IMR-90 (cell line): Measurements from ENCODE around the gene LY6G5C. TPM values are rescaled to one million over a fixed set of nuclear protein-coding genes. Genes with fewer than 3 reads are reported as not detected.

ENCODE experiments used
- ATAC-seq: fragments of 200-7000 bp; cut with Tn5 transposase; 2 replicates; pipeline ENCODE4 v1.9.1; 2020; ENCODE audit warnings: low read depth, mild to moderate bottlenecking, moderate library complexity
- BruUV-seq: library from RNA; stranded (reverse); fragments of 400-500 nt; replicated peaks from 2 replicates; lab custom pipeline; 2021; lab: Mats Ljungman, UMichigan
- CTCF ChIA-PET: fragments of 300-600 bp; formaldehyde crosslinking; extraction: SDS; loops from one replicate; lab custom pipeline; 2021; ENCODE audit warnings: antibody characterized with exemption; lab: Yijun Ruan, JAX
- POLR2A ChIA-PET: fragments of 300-600 bp; sonication (Branson Sonifier 250); formaldehyde crosslinking; loops from one replicate; lab custom pipeline; 2022; ENCODE audit warnings: antibody characterized with exemption; ENCODE audit not compliant: unreplicated experiment; lab: Charles Lee
- DNase-seq: peaks from one replicate; pipeline ENCODE4 v3.0.0; 2013
- H2AFZ ChIP-seq: replicated peaks from 2 replicates; pipeline ENCODE3; 2013; ENCODE audit warnings: low read length, mild to moderate bottlenecking; ENCODE audit not compliant: poor library complexity
- H2AK5ac ChIP-seq: 2 replicates; pipeline ENCODE4 v1.6.1; 2013; ENCODE audit warnings: low read depth, low read length, inconsistent platforms
- H2AK9ac ChIP-seq: replicated peaks from 2 replicates; pipeline ENCODE3; 2013; ENCODE audit warnings: mild to moderate bottlenecking, low read depth, low read length, moderate library complexity; ENCODE audit not compliant: poor library complexity
- H2BK120ac ChIP-seq: 2 replicates; pipeline ENCODE4 v1.6.1; 2013; ENCODE audit warnings: low read depth, low read length, inconsistent platforms
- H2BK15ac ChIP-seq: 3 replicates; pipeline ENCODE4 v1.6.1; 2013; ENCODE audit warnings: low read depth, low read length, inconsistent platforms
- H2BK20ac ChIP-seq: 2 replicates; pipeline ENCODE4 v1.6.1; 2013; ENCODE audit warnings: low read depth, mild to moderate bottlenecking, inconsistent platforms, low read length, moderate library complexity
- H2BK5ac ChIP-seq: 2 replicates; pipeline ENCODE4 v1.6.1; 2013; ENCODE audit warnings: mild to moderate bottlenecking, low read depth, low read length, inconsistent platforms; ENCODE audit not compliant: poor library complexity, severe bottlenecking
- H3K14ac ChIP-seq: replicated peaks from 2 replicates; pipeline ENCODE4 v1.6.1; 2013; ENCODE audit warnings: low read depth, low read length, inconsistent platforms
- H3K18ac ChIP-seq: 2 replicates; pipeline ENCODE4 v1.6.1; 2013; ENCODE audit warnings: low read depth, low read length, control low read depth
- H3K23ac ChIP-seq: 2 replicates; pipeline ENCODE4 v1.6.1; 2013; ENCODE audit warnings: low read depth, low read length, inconsistent platforms
- H3K27ac ChIP-seq: 2 replicates; pipeline ENCODE4 v1.5.1; 2013; ENCODE audit warnings: mild to moderate bottlenecking, control low read depth, low read length; ENCODE audit not compliant: insufficient read depth
- H3K27me3 ChIP-seq: 2 replicates; pipeline ENCODE4 v1.6.1; 2013; ENCODE audit warnings: low read length; ENCODE audit not compliant: control insufficient read depth, insufficient read depth
- H3K36me3 ChIP-seq: 2 replicates; pipeline ENCODE4 v1.6.1; 2013; ENCODE audit warnings: low read length, mixed read lengths; ENCODE audit not compliant: control insufficient read depth, insufficient read depth
- H3K4ac ChIP-seq: 2 replicates; pipeline ENCODE4 v1.6.1; 2013; ENCODE audit warnings: low read depth, low read length, inconsistent platforms
- H3K4me1 ChIP-seq: 2 replicates; pipeline ENCODE4 v1.6.1; 2013; ENCODE audit warnings: low read length, mixed read lengths; ENCODE audit not compliant: control insufficient read depth, insufficient read depth
- H3K4me2 ChIP-seq: 2 replicates; pipeline ENCODE4 v1.6.1; 2013; ENCODE audit warnings: low read depth, mild to moderate bottlenecking, control low read depth, low read length, moderate library complexity
- H3K4me3 ChIP-seq: 2 replicates; pipeline ENCODE4 v1.5.1; 2013; ENCODE audit warnings: low read depth, mild to moderate bottlenecking, control low read depth, low read length, moderate library complexity; ENCODE audit not compliant: insufficient read depth
- H3K56ac ChIP-seq: 2 replicates; pipeline ENCODE4 v1.6.1; 2013; ENCODE audit warnings: low read length, inconsistent platforms; ENCODE audit not compliant: insufficient read depth; ENCODE audit errors: extremely low read depth
- H3K79me1 ChIP-seq, 2 experiments: 2 replicates each; pipeline ENCODE4 v1.6.1; 2013; ENCODE audit warnings: low read length in 2 of 2, inconsistent platforms in 1 of 2, low read depth in 1 of 2
- H3K9ac ChIP-seq: 2 replicates; pipeline ENCODE4 v1.6.1; 2013; ENCODE audit warnings: low read depth, low read length, control low read depth
- H3K9me1 ChIP-seq: 2 replicates; pipeline ENCODE4 v1.6.1; 2013; ENCODE audit warnings: low read length, inconsistent platforms; ENCODE audit not compliant: insufficient read depth
- H3K9me3 ChIP-seq: 2 replicates; pipeline ENCODE4 v1.6.1; 2013; ENCODE audit warnings: low read length; ENCODE audit not compliant: control insufficient read depth, insufficient read depth
- H4K20me1 ChIP-seq: 2 replicates; pipeline ENCODE4 v1.6.1; 2013; ENCODE audit warnings: low read length, inconsistent platforms; ENCODE audit not compliant: insufficient read depth
- H4K5ac ChIP-seq: 2 replicates; pipeline ENCODE4 v1.6.1; 2013; ENCODE audit warnings: mild to moderate bottlenecking, low read depth, low read length, control low read depth
- H4K8ac ChIP-seq, 2 experiments: 2 replicates each; pipeline ENCODE4 v1.6.1; 2013; ENCODE audit warnings: low read depth in 2 of 2, low read length in 2 of 2, control low read depth in 1 of 2, inconsistent platforms in 1 of 2
- H4K91ac ChIP-seq: 2 replicates; pipeline ENCODE4 v1.6.1; 2013; ENCODE audit warnings: low read depth, low read length, inconsistent platforms; ENCODE audit not compliant: insufficient read depth
- BHLHE40 ChIP-seq: fragments of 150-350 bp; IDR thresholded peaks from 2 replicates; pipeline ENCODE4 v1.6.1; 2016; ENCODE audit warnings: mild to moderate bottlenecking, low read depth, low read length
- CEBPB ChIP-seq: IDR thresholded peaks from 2 replicates; pipeline ENCODE4 v1.6.1; 2012; ENCODE audit warnings: low read depth, low read length, improper control_type of control experiment
- CHD1 ChIP-seq: IDR thresholded peaks from 2 replicates; pipeline ENCODE4 v1.6.1; 2012; ENCODE audit warnings: low read depth, low read length, improper control_type of control experiment
- FOS ChIP-seq: fragments of 150-350 bp; IDR thresholded peaks from 2 replicates; pipeline ENCODE4 v1.6.1; 2016; ENCODE audit warnings: low read depth, low read length
- MAFK ChIP-seq: IDR thresholded peaks from 2 replicates; pipeline ENCODE4 v1.6.1; 2012; ENCODE audit warnings: low read depth, low read length, improper control_type of control experiment
- MAZ ChIP-seq: IDR thresholded peaks from 2 replicates; pipeline ENCODE4 v1.6.1; 2012; ENCODE audit warnings: low read depth, mild to moderate bottlenecking, low read length, improper control_type of control experiment, moderate library complexity, borderline replicate concordance
- MXI1 ChIP-seq: IDR thresholded peaks from 2 replicates; pipeline ENCODE4 v1.6.1; 2012; ENCODE audit warnings: low read depth, mild to moderate bottlenecking, low read length, moderate library complexity, borderline replicate concordance
- NFE2L2 ChIP-seq: fragments of 150-350 bp; IDR thresholded peaks from 2 replicates; pipeline ENCODE4 v1.6.1; 2016; ENCODE audit warnings: low read depth, mild to moderate bottlenecking, low read length
- POLR2A ChIP-seq: IDR thresholded peaks from 2 replicates; pipeline ENCODE4 v1.6.1; 2012; ENCODE audit warnings: mild to moderate bottlenecking, low read depth, low read length
- RAD21 ChIP-seq: IDR thresholded peaks from 2 replicates; pipeline ENCODE4 v1.6.1; 2012; ENCODE audit warnings: low read length, improper control_type of control experiment
- RCOR1 ChIP-seq: IDR thresholded peaks from 2 replicates; pipeline ENCODE4 v1.6.1; 2012; ENCODE audit warnings: mild to moderate bottlenecking, low read length, improper control_type of control experiment; ENCODE audit not compliant: insufficient replicate concordance
- RFX5 ChIP-seq: IDR thresholded peaks from 2 replicates; pipeline ENCODE4 v1.8.0; 2012; ENCODE audit warnings: low read depth, mild to moderate bottlenecking, low read length, moderate library complexity
- SMC3 ChIP-seq: fragments of 150-350 bp; IDR thresholded peaks from 2 replicates; pipeline ENCODE4 v1.6.1; 2016; ENCODE audit warnings: low read depth, mild to moderate bottlenecking, antibody characterized with exemption, low read length, moderate library complexity
- WGBS, 2 experiments: methylation state at CpG; one replicate each; pipeline versions ENCODE4 v1.1.5 to v1.1.7; 2013; ENCODE audit warnings: missing lambda C conversion rate in 2 of 2; ENCODE audit not compliant: insufficient read length in 1 of 2; ENCODE audit errors: extremely low coverage in 2 of 2; 5-methylcytosine and 5-hydroxymethylcytosine counted together
- dilution Hi-C: fragments of 300-500 bp; cut with HindIII; formaldehyde crosslinking; loops from one replicate; pipeline ENCODE4 v1.14.3; 2018; ENCODE audit warnings: low sequenced_read_pairs; ENCODE audit not compliant: unreplicated experiment
- in situ Hi-C: fragments of 300-500 bp; cut with MboI; formaldehyde crosslinking; loops from 3 replicates; pipeline ENCODE4 v1.14.3; 2019; ENCODE audit warnings: low sequenced_read_pairs, inconsistent platforms, mixed read lengths
- intact Hi-C: fragments of 100-400 bp; cut with micrococcal nuclease; formaldehyde crosslinking; loops from 2 replicates; pipeline ENCODE4 v1.10.0; 2022
- polyA plus RNA-seq, 3 experiments: library from polyadenylated mRNA; depleted of rRNA; stranded (reverse); fragments of >200 nt; gene quantifications; 2 replicates each; pipeline ENCODE4 v1.2.3, GENCODE V29; 2012; ENCODE audit warnings: low replicate concordance in 1 of 3
- total RNA-seq: library from RNA; depleted of rRNA; stranded (reverse); fragments of >200 nt; gene quantifications from 2 replicates; pipeline ENCODE4 v1.2.3, GENCODE V29; 2012
- TF ChIP-seq, protein P1 (sequence below): fragments of 150-350 bp; IDR thresholded peaks from 2 replicates; pipeline ENCODE4 v1.6.1; 2017; ENCODE audit warnings: mild to moderate bottlenecking, antibody characterized with exemption, low read length, low read depth
- TF ChIP-seq, protein P2 (sequence below): conservative IDR thresholded peaks from 2 replicates; pipeline ENCODE4 v1.5.1; 2012; ENCODE audit warnings: mild to moderate bottlenecking, low read depth, low read length, improper control_type of control experiment

The LY6G5C gene
- total and polyA plus RNA-seq, 2 of the 4 experiments (the other 2 are of a cell fraction), result 0.18 to 2.0 TPM

DNA sequence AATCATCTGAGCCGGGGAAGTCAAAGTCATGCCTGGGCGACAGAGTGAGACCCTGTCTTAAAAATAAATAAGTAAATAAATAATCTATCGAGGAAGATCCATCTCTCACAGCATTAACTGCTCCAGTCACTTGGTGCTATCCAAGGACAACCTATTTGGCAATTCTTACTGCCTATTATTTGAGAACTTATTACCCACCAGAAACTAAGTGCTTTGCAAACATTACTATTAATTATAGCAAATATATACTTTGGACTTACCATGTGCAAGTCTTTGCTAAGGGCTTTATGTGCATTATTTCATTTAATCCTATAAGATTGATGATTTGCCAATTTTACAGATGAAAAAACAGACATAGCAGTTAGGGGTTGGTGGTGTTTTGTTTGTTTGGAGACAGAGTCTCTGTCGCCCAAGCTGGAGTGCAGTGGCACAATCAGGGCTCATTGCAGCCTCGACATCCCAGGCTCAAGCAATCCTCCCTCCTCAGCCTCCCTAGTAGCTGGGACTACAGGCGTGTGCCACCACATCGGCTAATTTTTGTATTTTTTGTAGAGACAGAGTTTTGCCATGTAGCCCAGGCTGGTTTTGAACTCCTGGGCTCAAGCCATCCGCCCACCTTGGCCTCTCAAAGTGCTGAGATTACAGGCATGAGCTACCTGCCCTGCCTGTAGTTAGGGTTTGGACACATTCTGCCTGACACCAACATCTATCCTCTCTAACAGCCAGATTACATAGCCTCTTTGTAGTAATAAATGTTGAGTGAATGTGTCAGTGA is 26.1 kb downstream of the LY6G5C start:
- no peak overlapping the region for H2BK20ac ChIP-seq
- no peak overlapping the region for H2BK5ac ChIP-seq
- H3K27ac ChIP-seq, result no peak overlapping the region
- DNase-seq (no peak), ATAC-seq (no peak)
- no peak overlapping the region for H4K8ac ChIP-seq
- H3K56ac ChIP-seq, result no peak overlapping the region
- no TSS peak for BruUV-seq
- H3K9me1 ChIP-seq, result peaks cover 21% of the 10 kb centered on the region
- intact Hi-C loops (no loop called here), dilution Hi-C loops (no loop called here), in situ Hi-C loops (no loop called here)
- H3K36me3 ChIP-seq, result peaks cover 8% of the 10 kb centered on the region
- H3K4me2 ChIP-seq, result no peak overlapping the region
- no peak overlapping the region for H4K91ac ChIP-seq
- CTCF ChIA-PET, result no interaction called here
- no peak overlapping the region for H2AK5ac ChIP-seq
- H3K9ac ChIP-seq, result no peak overlapping the region
- H2BK120ac ChIP-seq, result no peak overlapping the region
- no peak overlapping the region for H3K14ac ChIP-seq
- 94% methylated on average over 2 of the region's 8 CpGs; no CpG with 5 or more reads in 1 of the 2 experiments for WGBS, 2 experiments
- peaks cover 17% of the 10 kb centered on the region for H4K20me1 ChIP-seq
- H2AFZ ChIP-seq, result no peak overlapping the region
- H3K18ac ChIP-seq, result no peak overlapping the region
- peaks cover 18 to 72% of the 10 kb centered on the region in 2 experiments; a peak in 3 of 4 replicates for H3K79me1 ChIP-seq
- H3K4ac ChIP-seq, result no peak overlapping the region
- no peaks in the 10 kb centered on the region for H3K9me3 ChIP-seq
- H3K23ac ChIP-seq, result no peak overlapping the region
- H3K27me3 ChIP-seq, result no peaks in the 10 kb centered on the region
- H4K5ac ChIP-seq, result no peak overlapping the region
- no peak overlapping the region for H3K4me3 ChIP-seq
- H2AK9ac ChIP-seq, result no peak overlapping the region
- POLR2A ChIA-PET, result no interaction called here
- peaks cover 13% of the 10 kb centered on the region; the same call in 1 of the 2 replicates for H3K4me1 ChIP-seq
- no peak overlapping the region for H2BK15ac ChIP-seq
- TF ChIP-seq BHLHE40, result no peak
- no peak for TF ChIP-seq NFE2L2
- no peak for TF ChIP-seq MAFK
- no peak for TF ChIP-seq RAD21
- TF ChIP-seq, protein P1, sequence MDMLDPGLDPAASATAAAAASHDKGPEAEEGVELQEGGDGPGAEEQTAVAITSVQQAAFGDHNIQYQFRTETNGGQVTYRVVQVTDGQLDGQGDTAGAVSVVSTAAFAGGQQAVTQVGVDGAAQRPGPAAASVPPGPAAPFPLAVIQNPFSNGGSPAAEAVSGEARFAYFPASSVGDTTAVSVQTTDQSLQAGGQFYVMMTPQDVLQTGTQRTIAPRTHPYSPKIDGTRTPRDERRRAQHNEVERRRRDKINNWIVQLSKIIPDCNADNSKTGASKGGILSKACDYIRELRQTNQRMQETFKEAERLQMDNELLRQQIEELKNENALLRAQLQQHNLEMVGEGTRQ, result no peak
- TF ChIP-seq RFX5, result no peak
- no peak for TF ChIP-seq POLR2A
- no peak for TF ChIP-seq FOS
- TF ChIP-seq SMC3, result no peak
- TF ChIP-seq MXI1, result no peak
- TF ChIP-seq RCOR1, result no peak
- TF ChIP-seq CEBPB, result no peak
- TF ChIP-seq, protein P2, sequence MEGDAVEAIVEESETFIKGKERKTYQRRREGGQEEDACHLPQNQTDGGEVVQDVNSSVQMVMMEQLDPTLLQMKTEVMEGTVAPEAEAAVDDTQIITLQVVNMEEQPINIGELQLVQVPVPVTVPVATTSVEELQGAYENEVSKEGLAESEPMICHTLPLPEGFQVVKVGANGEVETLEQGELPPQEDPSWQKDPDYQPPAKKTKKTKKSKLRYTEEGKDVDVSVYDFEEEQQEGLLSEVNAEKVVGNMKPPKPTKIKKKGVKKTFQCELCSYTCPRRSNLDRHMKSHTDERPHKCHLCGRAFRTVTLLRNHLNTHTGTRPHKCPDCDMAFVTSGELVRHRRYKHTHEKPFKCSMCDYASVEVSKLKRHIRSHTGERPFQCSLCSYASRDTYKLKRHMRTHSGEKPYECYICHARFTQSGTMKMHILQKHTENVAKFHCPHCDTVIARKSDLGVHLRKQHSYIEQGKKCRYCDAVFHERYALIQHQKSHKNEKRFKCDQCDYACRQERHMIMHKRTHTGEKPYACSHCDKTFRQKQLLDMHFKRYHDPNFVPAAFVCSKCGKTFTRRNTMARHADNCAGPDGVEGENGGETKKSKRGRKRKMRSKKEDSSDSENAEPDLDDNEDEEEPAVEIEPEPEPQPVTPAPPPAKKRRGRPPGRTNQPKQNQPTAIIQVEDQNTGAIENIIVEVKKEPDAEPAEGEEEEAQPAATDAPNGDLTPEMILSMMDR, result no peak
- no peak for TF ChIP-seq MAZ
- no peak for TF ChIP-seq CHD1
